Liver (tissue), 9 donors: Measurements from ENCODE around the gene SHMT2. TPM values are rescaled to one million over a fixed set of nuclear protein-coding genes. Genes with fewer than 3 reads are reported as not detected.

Source experiments
- DNase-seq: peaks from one replicate; pipeline ENCODE4 v3.0.0-alpha.2; 2017; ENCODE audit warnings: low spot score
- H3K27ac ChIP-seq, 2 donors: one replicate each; pipeline ENCODE4 v1.7.0; 2013; ENCODE audit warnings: inconsistent platforms in 2 of 2, low read length in 2 of 2, control low read depth in 1 of 2, low read depth in 1 of 2, mild to moderate bottlenecking in 1 of 2
- H3K27me3 ChIP-seq, 4 donors: one replicate each; pipeline versions ENCODE4 v1.6.1 to v1.7.0; 2013; ENCODE audit warnings: low read length in 3 of 4, inconsistent platforms in 1 of 4, mild to moderate bottlenecking in 1 of 4, moderate library complexity in 1 of 4; ENCODE audit not compliant: control insufficient read depth in 4 of 4, insufficient read depth in 4 of 4
- H3K36me3 ChIP-seq, 4 donors: one replicate each; pipeline versions ENCODE4 v1.6.1 to v1.7.0; 2013; ENCODE audit warnings: low read length in 3 of 4, mild to moderate bottlenecking in 3 of 4, low read depth in 1 of 4, moderate library complexity in 1 of 4; ENCODE audit not compliant: control insufficient read depth in 4 of 4, insufficient read depth in 3 of 4
- H3K4me1 ChIP-seq, 4 donors: one replicate each; pipeline versions ENCODE4 v1.6.1 to v1.7.0; 2013; ENCODE audit warnings: low read length in 3 of 4, mild to moderate bottlenecking in 3 of 4, moderate library complexity in 1 of 4; ENCODE audit not compliant: control insufficient read depth in 4 of 4, insufficient read depth in 4 of 4
- H3K4me3 ChIP-seq, 3 donors: one replicate each; pipeline versions ENCODE4 v1.6.1 to v1.7.0; 2013; ENCODE audit warnings: low read length in 3 of 3, control low read depth in 1 of 3, low read depth in 1 of 3, mild to moderate bottlenecking in 1 of 3
- H3K9ac ChIP-seq, 2 donors: one replicate each; pipeline ENCODE4 v1.7.0; 2013; ENCODE audit warnings: low read length in 2 of 2, mild to moderate bottlenecking in 2 of 2, moderate library complexity in 2 of 2, control low read depth in 1 of 2, low read depth in 1 of 2
- H3K9me3 ChIP-seq, 4 donors: one replicate each; pipeline versions ENCODE4 v1.6.1 to v1.7.0; 2013; ENCODE audit warnings: low read length in 3 of 4; ENCODE audit not compliant: control insufficient read depth in 4 of 4
- EGR1 ChIP-seq, 2 donors: IDR thresholded peaks; 2 replicates each; pipeline ENCODE4 v1.6.1; 2016 to 2018; ENCODE audit warnings: antibody characterized with exemption in 2 of 2, low read depth in 2 of 2
- FOXA1 ChIP-seq: IDR thresholded peaks from 2 replicates; pipeline ENCODE4 v1.6.1; 2016; ENCODE audit warnings: antibody characterized with exemption
- GABPA ChIP-seq, 2 donors: IDR thresholded peaks in 1 of 2; conservative IDR thresholded peaks in 1 of 2; 2 replicates each; pipeline ENCODE4 v1.6.1; 2016; ENCODE audit warnings: antibody characterized with exemption in 2 of 2, mild to moderate bottlenecking in 1 of 2, moderate library complexity in 1 of 2
- HNF4A ChIP-seq, 2 donors: conservative IDR thresholded peaks; 2 replicates each; pipeline ENCODE4 v1.6.1; 2016; ENCODE audit warnings: antibody characterized with exemption in 2 of 2, mild to moderate bottlenecking in 2 of 2
- HNF4G ChIP-seq: IDR thresholded peaks from 2 replicates; pipeline ENCODE4 v1.6.1; 2016; ENCODE audit warnings: antibody characterized with exemption
- JUND ChIP-seq, 2 donors: IDR thresholded peaks; 2 replicates each; pipeline ENCODE4 v1.6.1; 2016; ENCODE audit warnings: antibody characterized with exemption in 2 of 2
- RAD21 ChIP-seq, 2 donors: IDR thresholded peaks; 2 replicates each; pipeline ENCODE4 v1.6.1; 2016; ENCODE audit warnings: antibody characterized with exemption in 2 of 2, mild to moderate bottlenecking in 2 of 2
- RXRA ChIP-seq, 2 donors: IDR thresholded peaks; 2 replicates each; pipeline ENCODE4 v1.6.1; 2017 to 2018; ENCODE audit warnings: antibody characterized with exemption in 2 of 2, mild to moderate bottlenecking in 1 of 2
- SP1 ChIP-seq: IDR thresholded peaks from 2 replicates; pipeline ENCODE4 v1.6.1; 2018; ENCODE audit warnings: antibody characterized with exemption, mild to moderate bottlenecking
- TAF1 ChIP-seq: conservative IDR thresholded peaks from 2 replicates; pipeline ENCODE4 v1.6.1; 2016; ENCODE audit warnings: antibody characterized with exemption, mild to moderate bottlenecking
- YY1 ChIP-seq: IDR thresholded peaks from 2 replicates; pipeline ENCODE4 v1.6.1; 2016; ENCODE audit warnings: antibody characterized with exemption, mild to moderate bottlenecking
- WGBS: extraction: QIAGEN DNeasy Blood & Tissue Kit; methylation state at CpG from one replicate; pipeline ENCODE4 v1.1.7; 2013; 5-methylcytosine and 5-hydroxymethylcytosine counted together
- polyA plus RNA-seq, 2 donors: library from polyadenylated mRNA; stranded (reverse) in 1 of 2; unstranded in 1 of 2; fragments of 200-250 nt in 1 of 2; fragments of >200 nt in 1 of 2; fragmentation: Nextera tagmentation in 1 of 2; extraction: Ambion mirVana in 1 of 2; gene quantifications; one replicate each; pipeline versions ENCODE4 v1.2.1 to v1.2.3, GENCODE V29; 2013 to 2015
- total RNA-seq, 2 donors: library from RNA; depleted of rRNA; stranded (reverse); fragments of >200 nt; gene quantifications; one replicate each; pipeline ENCODE4 v1.2.3, GENCODE V29; 2014
- TF ChIP-seq, protein P1 (sequence below): IDR thresholded peaks from 2 replicates; pipeline ENCODE4 v1.6.1; 2016; ENCODE audit warnings: antibody characterized with exemption
- TF ChIP-seq, protein P2 (sequence below): IDR thresholded peaks from 2 replicates; pipeline ENCODE4 v1.6.1; 2016; ENCODE audit warnings: antibody characterized with exemption
- TF ChIP-seq, protein P3 (sequence below): fragments of 150-350 bp; IDR thresholded peaks from 2 replicates; pipeline ENCODE4 v1.5.1; 2017; ENCODE audit warnings: improper control_type of control experiment, low read depth, low read length; ENCODE audit not compliant: missing input control
- TF ChIP-seq, protein P4 (sequence below): IDR thresholded peaks from 2 replicates; pipeline ENCODE4 v1.6.1; 2016; ENCODE audit warnings: antibody characterized with exemption, mild to moderate bottlenecking
- TF ChIP-seq, protein P5 (sequence below): IDR thresholded peaks from 2 replicates; pipeline ENCODE4 v1.6.1; 2016; ENCODE audit warnings: antibody characterized with exemption
- donor health status: healthy.
- donor health status: healthy.
- donor health status: healthy.
- donor health status: healthy.
- donor health status: healthy.

Gene SHMT2
- total and polyA plus RNA-seq, 4 donors = 66.7 to 276 (median 179) TPM

DNA sequence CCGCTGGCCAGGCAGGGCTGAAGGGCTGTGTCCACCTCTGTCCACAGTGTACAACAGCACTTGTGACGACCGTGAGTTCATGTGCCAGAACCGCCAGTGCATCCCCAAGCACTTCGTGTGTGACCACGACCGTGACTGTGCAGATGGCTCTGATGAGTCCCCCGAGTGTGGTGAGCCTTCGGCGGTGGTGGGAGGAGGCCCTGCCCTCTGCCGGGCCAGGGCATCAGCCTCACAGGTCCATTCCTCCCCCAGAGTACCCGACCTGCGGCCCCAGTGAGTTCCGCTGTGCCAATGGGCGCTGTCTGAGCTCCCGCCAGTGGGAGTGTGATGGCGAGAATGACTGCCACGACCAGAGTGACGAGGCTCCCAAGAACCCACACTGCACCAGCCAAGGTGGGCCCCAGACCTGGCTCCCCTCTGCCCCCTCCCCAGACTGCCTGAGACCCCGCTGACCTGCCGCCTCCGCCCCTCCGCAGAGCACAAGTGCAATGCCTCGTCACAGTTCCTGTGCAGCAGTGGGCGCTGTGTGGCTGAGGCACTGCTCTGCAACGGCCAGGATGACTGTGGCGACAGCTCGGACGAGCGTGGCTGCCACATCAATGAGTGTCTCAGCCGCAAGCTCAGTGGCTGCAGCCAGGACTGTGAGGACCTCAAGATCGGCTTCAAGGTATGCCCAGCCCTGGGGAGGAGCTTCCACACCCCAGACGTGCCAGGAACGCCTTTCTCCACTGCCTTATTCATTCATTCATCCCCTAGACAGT lies 33.7 kb upstream of the SHMT2 start:
- DNase-seq = no peak
- no peak overlapping the region for H3K9ac ChIP-seq
- no peaks in the 10 kb centered on the region for H3K9me3 ChIP-seq
- H3K27me3 ChIP-seq = no peaks in the 10 kb centered on the region
- WGBS = 81% methylated on average over 34 of the region's 34 CpGs
- no peak overlapping the region for H3K27ac ChIP-seq
- no peak overlapping the region for H3K4me3 ChIP-seq
- no peaks in the 10 kb centered on the region for H3K4me1 ChIP-seq
- peaks cover 57 to 99% (median 81%) of the 10 kb centered on the region in 4 donors for H3K36me3 ChIP-seq
- TF ChIP-seq HNF4G = no peak
- TF ChIP-seq RXRA (IDR thresholded peaks at IDR 0.05) = no peak
- TF ChIP-seq, protein P1, sequence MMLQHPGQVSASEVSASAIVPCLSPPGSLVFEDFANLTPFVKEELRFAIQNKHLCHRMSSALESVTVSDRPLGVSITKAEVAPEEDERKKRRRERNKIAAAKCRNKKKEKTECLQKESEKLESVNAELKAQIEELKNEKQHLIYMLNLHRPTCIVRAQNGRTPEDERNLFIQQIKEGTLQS = no peak
- TF ChIP-seq GABPA (IDR thresholded peaks at IDR 0.05 in 1 of 2, conservative IDR thresholded peaks at IDR 0.05 in 1 of 2) = no peak
- no peak for TF ChIP-seq JUND (IDR thresholded peaks at IDR 0.05)

DNA sequence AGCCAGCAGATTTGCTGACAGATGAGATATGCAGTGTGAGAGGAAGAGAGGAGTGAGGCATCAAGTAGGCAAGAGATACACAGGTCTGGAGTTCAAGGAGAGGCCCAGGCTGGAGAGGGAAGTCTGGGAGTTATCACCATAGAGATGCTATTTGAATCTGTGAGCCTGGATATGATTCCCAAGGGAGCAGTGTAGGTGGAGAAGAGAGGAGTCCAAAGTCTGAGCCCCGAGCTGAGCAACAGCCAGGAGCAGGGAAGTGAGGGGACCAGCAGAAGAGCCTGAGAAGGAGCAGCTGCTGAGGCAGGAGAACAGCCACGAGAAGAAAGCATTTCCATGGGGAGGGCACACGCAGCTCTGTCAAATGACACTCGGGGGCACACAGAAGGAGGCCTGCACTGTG lies 33.1 kb upstream of the SHMT2 start:
- TF ChIP-seq TAF1 (no peak), GABPA (IDR thresholded peaks at IDR 0.05 in 1 of 2, conservative IDR thresholded peaks at IDR 0.05 in 1 of 2) (no peak), FOXA1 (no peak), HNF4G (no peak), HNF4A (conservative IDR thresholded peaks at IDR 0.05) (no peak), YY1 (no peak), RXRA (IDR thresholded peaks at IDR 0.05) (no peak), EGR1 (IDR thresholded peaks at IDR 0.05; ENCODE audit: low read depth in 2 of 2) (no peak), JUND (IDR thresholded peaks at IDR 0.05) (no peak)
- TF ChIP-seq, protein P2, sequence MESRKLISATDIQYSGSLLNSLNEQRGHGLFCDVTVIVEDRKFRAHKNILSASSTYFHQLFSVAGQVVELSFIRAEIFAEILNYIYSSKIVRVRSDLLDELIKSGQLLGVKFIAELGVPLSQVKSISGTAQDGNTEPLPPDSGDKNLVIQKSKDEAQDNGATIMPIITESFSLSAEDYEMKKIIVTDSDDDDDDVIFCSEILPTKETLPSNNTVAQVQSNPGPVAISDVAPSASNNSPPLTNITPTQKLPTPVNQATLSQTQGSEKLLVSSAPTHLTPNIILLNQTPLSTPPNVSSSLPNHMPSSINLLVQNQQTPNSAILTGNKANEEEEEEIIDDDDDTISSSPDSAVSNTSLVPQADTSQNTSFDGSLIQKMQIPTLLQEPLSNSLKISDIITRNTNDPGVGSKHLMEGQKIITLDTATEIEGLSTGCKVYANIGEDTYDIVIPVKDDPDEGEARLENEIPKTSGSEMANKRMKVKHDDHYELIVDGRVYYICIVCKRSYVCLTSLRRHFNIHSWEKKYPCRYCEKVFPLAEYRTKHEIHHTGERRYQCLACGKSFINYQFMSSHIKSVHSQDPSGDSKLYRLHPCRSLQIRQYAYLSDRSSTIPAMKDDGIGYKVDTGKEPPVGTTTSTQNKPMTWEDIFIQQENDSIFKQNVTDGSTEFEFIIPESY = no peak
- H3K9ac ChIP-seq = no peak overlapping the region
- H3K27me3 ChIP-seq = no peaks in the 10 kb centered on the region
- H3K9me3 ChIP-seq = no peaks in the 10 kb centered on the region
- H3K4me3 ChIP-seq = no peak overlapping the region
- no peak for DNase-seq
- WGBS = 78% methylated on average over 4 of the region's 4 CpGs
- no peaks in the 10 kb centered on the region for H3K4me1 ChIP-seq
- no peak overlapping the region for H3K27ac ChIP-seq
- peaks cover 54 to 99% (median 81%) of the 10 kb centered on the region in 4 donors for H3K36me3 ChIP-seq

DNA sequence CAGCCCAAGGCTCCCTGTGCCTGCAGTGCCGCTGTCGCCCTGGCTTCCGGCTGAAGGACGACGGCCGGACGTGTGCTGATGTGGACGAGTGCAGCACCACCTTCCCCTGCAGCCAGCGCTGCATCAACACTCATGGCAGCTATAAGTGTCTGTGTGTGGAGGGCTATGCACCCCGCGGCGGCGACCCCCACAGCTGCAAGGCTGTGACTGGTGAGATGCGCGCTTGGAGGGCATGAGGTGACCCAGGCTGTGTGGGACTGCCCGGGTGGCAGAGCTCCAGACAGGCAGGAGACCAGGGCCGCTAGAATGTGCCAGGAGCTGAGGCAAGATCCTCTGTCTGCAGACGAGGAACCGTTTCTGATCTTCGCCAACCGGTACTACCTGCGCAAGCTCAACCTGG lies 32.6 kb upstream of the SHMT2 start:
- Histone ChIP-seq H3K4me1 (no peaks in the 10 kb centered on the region), H3K9ac (no peak overlapping the region), H3K27me3 (no peaks in the 10 kb centered on the region), H3K9me3 (no peaks in the 10 kb centered on the region), H3K36me3 (peaks cover 55 to 99% (median 79%) of the 10 kb centered on the region in 4 donors), H3K27ac (no peak overlapping the region), H3K4me3 (no peak overlapping the region)
- DNase-seq = no peak
- 91% methylated on average over 22 of the region's 22 CpGs for WGBS
- TF ChIP-seq TAF1 (no peak), RAD21 (IDR thresholded peaks at IDR 0.05) (no peak), HNF4G (no peak), YY1 (no peak), EGR1 (IDR thresholded peaks at IDR 0.05; ENCODE audit: low read depth in 2 of 2) (no peak), JUND (IDR thresholded peaks at IDR 0.05) (no peak), SP1 (no peak), RXRA (IDR thresholded peaks at IDR 0.05) (no peak)
- TF ChIP-seq, protein P3, sequence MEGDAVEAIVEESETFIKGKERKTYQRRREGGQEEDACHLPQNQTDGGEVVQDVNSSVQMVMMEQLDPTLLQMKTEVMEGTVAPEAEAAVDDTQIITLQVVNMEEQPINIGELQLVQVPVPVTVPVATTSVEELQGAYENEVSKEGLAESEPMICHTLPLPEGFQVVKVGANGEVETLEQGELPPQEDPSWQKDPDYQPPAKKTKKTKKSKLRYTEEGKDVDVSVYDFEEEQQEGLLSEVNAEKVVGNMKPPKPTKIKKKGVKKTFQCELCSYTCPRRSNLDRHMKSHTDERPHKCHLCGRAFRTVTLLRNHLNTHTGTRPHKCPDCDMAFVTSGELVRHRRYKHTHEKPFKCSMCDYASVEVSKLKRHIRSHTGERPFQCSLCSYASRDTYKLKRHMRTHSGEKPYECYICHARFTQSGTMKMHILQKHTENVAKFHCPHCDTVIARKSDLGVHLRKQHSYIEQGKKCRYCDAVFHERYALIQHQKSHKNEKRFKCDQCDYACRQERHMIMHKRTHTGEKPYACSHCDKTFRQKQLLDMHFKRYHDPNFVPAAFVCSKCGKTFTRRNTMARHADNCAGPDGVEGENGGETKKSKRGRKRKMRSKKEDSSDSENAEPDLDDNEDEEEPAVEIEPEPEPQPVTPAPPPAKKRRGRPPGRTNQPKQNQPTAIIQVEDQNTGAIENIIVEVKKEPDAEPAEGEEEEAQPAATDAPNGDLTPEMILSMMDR = no peak
- TF ChIP-seq, protein P1 = no peak
- TF ChIP-seq, protein P4, sequence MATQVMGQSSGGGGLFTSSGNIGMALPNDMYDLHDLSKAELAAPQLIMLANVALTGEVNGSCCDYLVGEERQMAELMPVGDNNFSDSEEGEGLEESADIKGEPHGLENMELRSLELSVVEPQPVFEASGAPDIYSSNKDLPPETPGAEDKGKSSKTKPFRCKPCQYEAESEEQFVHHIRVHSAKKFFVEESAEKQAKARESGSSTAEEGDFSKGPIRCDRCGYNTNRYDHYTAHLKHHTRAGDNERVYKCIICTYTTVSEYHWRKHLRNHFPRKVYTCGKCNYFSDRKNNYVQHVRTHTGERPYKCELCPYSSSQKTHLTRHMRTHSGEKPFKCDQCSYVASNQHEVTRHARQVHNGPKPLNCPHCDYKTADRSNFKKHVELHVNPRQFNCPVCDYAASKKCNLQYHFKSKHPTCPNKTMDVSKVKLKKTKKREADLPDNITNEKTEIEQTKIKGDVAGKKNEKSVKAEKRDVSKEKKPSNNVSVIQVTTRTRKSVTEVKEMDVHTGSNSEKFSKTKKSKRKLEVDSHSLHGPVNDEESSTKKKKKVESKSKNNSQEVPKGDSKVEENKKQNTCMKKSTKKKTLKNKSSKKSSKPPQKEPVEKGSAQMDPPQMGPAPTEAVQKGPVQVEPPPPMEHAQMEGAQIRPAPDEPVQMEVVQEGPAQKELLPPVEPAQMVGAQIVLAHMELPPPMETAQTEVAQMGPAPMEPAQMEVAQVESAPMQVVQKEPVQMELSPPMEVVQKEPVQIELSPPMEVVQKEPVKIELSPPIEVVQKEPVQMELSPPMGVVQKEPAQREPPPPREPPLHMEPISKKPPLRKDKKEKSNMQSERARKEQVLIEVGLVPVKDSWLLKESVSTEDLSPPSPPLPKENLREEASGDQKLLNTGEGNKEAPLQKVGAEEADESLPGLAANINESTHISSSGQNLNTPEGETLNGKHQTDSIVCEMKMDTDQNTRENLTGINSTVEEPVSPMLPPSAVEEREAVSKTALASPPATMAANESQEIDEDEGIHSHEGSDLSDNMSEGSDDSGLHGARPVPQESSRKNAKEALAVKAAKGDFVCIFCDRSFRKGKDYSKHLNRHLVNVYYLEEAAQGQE = no peak
- TF ChIP-seq, protein P5, sequence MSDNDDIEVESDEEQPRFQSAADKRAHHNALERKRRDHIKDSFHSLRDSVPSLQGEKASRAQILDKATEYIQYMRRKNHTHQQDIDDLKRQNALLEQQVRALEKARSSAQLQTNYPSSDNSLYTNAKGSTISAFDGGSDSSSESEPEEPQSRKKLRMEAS = no peak
